Upper lobe of left lung (tissue), 6 donors: Measurements from ENCODE around the gene ROPN1L. TPM values are rescaled to one million over a fixed set of nuclear protein-coding genes. Genes with fewer than 3 reads are reported as not detected.
"Not testable (repeated sequence)": the region's sequence is repeated elsewhere in the genome, so short reads cannot be mapped to it uniquely, and the experiment has no call there.

Experiments used
- ATAC-seq, 2 donors: fragments of 200-7000 bp; cut with Tn5 transposase; one replicate each; pipeline ENCODE4 v1.9.1; 2022; ENCODE audit warnings: mild to moderate bottlenecking in 2 of 2, moderate library complexity in 2 of 2; ENCODE audit not compliant: low FRiP score in 2 of 2
- DNase-seq, 2 donors: peaks; one replicate each; pipeline ENCODE4 v3.0.0-alpha.2; 2019 to 2020
- H3K27ac ChIP-seq, 4 donors: fragments of 200-600 bp; sonication (generic); one replicate each; pipeline ENCODE4 v1.5.1; 2016 to 2019
- H3K27me3 ChIP-seq, 4 donors: fragments of 200-600 bp; sonication (generic); one replicate each; pipeline ENCODE4 v1.5.1; 2017 to 2019
- H3K36me3 ChIP-seq, 4 donors: fragments of 200-600 bp; sonication (generic); one replicate each; pipeline ENCODE4 v1.5.1; 2016 to 2019
- H3K4me1 ChIP-seq, 4 donors: fragments of 200-600 bp; sonication (generic); one replicate each; pipeline ENCODE4 v1.5.1; 2018 to 2019
- H3K4me3 ChIP-seq, 4 donors: fragments of 200-600 bp; sonication (generic); one replicate each; pipeline ENCODE4 v1.5.1; 2017 to 2019; ENCODE audit warnings: mild to moderate bottlenecking in 2 of 4, moderate library complexity in 1 of 4
- H3K9me3 ChIP-seq, 4 donors: fragments of 200-600 bp; sonication (generic); one replicate each; pipeline ENCODE4 v1.5.1; 2018 to 2019
- EP300 ChIP-seq, 4 donors: sonication (generic); formaldehyde crosslinking; IDR thresholded peaks; one replicate each; pipeline ENCODE4 v1.5.1; 2017; ENCODE audit warnings: antibody characterized with exemption in 4 of 4, control low read depth in 2 of 4
- POLR2A ChIP-seq, 4 donors: fragments of 450-650 bp; IDR thresholded peaks; one replicate each; pipeline ENCODE4 v1.5.1; 2016 to 2017; ENCODE audit warnings: antibody characterized with exemption in 4 of 4, mild to moderate bottlenecking in 2 of 4
- POLR2AphosphoS5 ChIP-seq, 2 donors: sonication (generic); formaldehyde crosslinking; IDR thresholded peaks; one replicate each; pipeline ENCODE4 v1.5.1; 2017; ENCODE audit warnings: antibody characterized with exemption in 2 of 2
- WGBS, 2 donors: methylation state at CpG; one replicate each; pipeline ENCODE4 v1.1.5; 2017 to 2018; 5-methylcytosine and 5-hydroxymethylcytosine counted together
- small RNA-seq, 4 donors: library from RNA; depleted of rRNA; stranded (forward); fragments of <200 nt; gene quantifications; one replicate each; pipeline ENCODE3, GENCODE V24; 2016
- total RNA-seq, 6 donors: library from RNA; depleted of rRNA in 4 of 6; stranded (reverse); fragments of >200 nt in 4 of 6; gene quantifications; one replicate each; pipeline versions ENCODE4 v1.1.0 to v1.2.1, GENCODE V29; 2016 to 2021
- TF ChIP-seq, protein P1 (sequence below), 6 experiments: fragments of 450-650 bp in 4 of 6; fragments of 200-600 bp in 2 of 6; sonication (generic) in 2 of 6; IDR thresholded peaks; one replicate each; pipeline ENCODE4 v1.5.1; 2016 to 2019; ENCODE audit warnings: antibody characterized with exemption in 6 of 6
- donor health status: DM: no; HTN: no; CAD: no; lungs with moderate emphysema.
- donor health status: DM: no; HTN: yes; CAD: no; lungs with severe emphysema.

Gene ROPN1L
- total RNA-seq, 6 donors from 2014 or later: 0.89 to 70.3 (median 13.6) TPM

DNA sequence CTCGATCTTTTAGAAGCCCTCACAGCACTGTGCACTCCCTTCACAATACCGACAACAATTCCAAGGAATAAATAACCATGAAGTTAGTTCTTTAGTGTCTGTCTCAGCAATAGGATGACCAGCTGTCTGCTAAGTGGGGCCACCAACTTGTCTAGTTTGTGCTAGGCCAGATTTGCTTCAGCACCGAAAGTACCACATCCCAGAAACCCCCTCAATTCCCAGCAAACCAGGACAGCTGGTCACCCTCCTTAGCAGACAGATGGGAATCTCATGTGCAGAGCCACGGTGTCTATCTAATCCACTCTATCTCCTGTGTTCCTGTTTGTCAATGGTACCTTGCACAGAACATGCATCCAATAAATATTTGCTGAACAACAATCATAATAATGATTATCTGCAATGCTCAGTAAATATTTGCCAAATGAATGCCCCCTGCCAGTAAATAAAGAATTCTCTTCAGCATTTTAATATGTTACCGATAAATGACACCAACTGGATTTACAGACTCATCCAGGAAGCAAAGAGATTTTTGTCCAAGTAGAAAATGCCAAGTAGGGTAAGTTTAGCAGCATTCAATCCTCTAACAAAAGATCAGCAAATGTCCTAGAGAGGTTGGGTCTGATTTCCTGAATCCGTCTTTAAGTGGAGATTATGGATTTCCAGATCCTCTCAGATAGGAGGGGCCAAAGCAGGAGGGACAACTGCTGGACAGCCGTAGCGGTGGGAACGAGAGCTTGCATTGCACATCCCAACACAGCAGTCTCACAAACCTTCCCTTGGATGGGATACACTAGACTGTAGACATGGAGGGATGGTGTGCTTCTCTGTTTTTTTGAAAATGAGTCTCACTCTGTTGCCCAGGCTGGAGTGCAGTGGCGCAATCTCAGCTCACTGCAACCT is 70.3 kb downstream of the ROPN1L start:
- Histone ChIP-seq H3K36me3 (no peaks in the 10 kb centered on the region), H3K4me1 (peaks cover 0 to 14% (median 4%) of the 10 kb centered on the region in 4 donors), H3K4me3 (no peak overlapping the region), H3K27me3 (no peaks in the 10 kb centered on the region), H3K27ac (no peak overlapping the region), H3K9me3 (no peaks in the 10 kb centered on the region)
- no peak for TF ChIP-seq POLR2AphosphoS5 (IDR thresholded peaks at IDR 0.05)
- no peak for TF ChIP-seq POLR2A (IDR thresholded peaks at IDR 0.05)
- TF ChIP-seq EP300 (IDR thresholded peaks at IDR 0.05): no peak
- TF ChIP-seq, protein P1, sequence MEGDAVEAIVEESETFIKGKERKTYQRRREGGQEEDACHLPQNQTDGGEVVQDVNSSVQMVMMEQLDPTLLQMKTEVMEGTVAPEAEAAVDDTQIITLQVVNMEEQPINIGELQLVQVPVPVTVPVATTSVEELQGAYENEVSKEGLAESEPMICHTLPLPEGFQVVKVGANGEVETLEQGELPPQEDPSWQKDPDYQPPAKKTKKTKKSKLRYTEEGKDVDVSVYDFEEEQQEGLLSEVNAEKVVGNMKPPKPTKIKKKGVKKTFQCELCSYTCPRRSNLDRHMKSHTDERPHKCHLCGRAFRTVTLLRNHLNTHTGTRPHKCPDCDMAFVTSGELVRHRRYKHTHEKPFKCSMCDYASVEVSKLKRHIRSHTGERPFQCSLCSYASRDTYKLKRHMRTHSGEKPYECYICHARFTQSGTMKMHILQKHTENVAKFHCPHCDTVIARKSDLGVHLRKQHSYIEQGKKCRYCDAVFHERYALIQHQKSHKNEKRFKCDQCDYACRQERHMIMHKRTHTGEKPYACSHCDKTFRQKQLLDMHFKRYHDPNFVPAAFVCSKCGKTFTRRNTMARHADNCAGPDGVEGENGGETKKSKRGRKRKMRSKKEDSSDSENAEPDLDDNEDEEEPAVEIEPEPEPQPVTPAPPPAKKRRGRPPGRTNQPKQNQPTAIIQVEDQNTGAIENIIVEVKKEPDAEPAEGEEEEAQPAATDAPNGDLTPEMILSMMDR (IDR thresholded peaks at IDR 0.05): no peak
- DNase-seq (no peak), ATAC-seq (no peak)
- WGBS, 2 donors: 89 to 92% methylated on average over 10 of the region's 10 CpGs

DNA sequence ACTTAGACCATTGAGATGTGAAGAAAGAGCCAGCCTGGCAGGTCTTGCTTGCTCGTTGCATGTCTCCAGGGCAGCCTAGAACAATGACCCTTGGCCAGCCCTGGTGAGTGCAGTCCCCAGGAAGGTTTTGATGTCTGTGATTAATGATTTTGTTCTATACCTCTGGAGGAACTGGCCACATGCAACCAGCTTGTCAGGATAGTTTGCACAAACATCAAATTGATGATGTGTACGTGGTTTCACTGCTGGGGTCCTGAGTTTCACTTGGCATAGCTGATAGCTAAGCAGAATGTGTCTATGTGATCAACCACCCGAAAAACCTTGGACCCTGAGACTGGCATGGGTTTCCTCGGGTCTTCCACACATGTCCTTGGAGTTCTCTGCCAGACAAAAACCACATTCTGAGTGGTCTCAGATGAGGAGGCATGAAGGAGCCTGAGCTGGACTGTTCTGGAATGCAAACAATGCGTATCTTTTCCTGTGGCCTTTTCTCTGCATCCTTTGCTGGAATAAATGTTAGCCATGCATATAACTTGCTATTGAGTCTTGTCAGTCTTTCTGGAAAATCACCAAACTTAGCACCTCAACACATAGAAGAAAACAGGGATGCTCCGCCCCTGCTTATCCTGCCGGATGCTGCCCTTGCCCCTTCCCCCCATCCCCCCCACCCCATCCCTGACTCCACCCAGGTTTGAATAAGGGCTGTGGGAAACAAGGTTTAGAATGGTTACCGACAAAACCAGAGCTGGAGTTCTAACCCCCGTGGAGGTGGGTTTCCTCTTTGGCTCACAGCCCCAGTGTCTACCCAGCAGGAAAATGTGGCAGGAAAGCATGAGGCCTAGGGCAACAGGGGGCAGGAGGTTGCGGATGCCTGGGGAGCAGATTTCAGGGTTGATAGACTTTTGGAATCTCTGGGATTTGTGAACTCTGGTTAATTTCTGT is 72.1 kb downstream of the ROPN1L start:
- ATAC-seq (no peak), DNase-seq (no peak)
- TF ChIP-seq, protein P1 (IDR thresholded peaks at IDR 0.05): no peak
- TF ChIP-seq POLR2AphosphoS5 (IDR thresholded peaks at IDR 0.05): no peak
- no peak for TF ChIP-seq EP300 (IDR thresholded peaks at IDR 0.05)
- no peak for TF ChIP-seq POLR2A (IDR thresholded peaks at IDR 0.05)
- Histone ChIP-seq H3K4me3 (no peak overlapping the region), H3K36me3 (no peaks in the 10 kb centered on the region), H3K9me3 (no peaks in the 10 kb centered on the region), H3K27ac (no peak overlapping the region), H3K4me1 (peaks cover 0 to 11% (median 4%) of the 10 kb centered on the region in 4 donors), H3K27me3 (no peaks in the 10 kb centered on the region)
- 41 to 50% methylated on average over 10 of the region's 10 CpGs for WGBS, 2 donors

DNA sequence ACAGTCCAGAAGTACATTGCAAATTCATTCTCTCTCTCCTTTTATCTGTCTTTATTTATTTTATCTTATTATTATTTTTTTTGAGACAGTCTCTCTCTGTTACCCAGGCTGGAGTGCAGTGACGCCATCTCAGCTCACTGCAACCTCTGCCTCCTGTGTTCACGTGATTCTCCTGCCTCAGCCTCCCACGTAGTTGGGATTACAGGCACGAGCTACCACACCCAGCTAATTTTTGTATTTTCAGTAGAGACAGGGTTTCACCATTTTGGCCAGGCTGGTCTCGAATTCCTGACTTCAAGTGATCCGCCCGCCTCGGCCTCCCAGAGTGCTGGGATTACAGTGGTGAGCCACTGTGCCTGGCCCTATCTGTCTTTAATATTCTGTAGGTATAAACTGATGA is 72.9 kb downstream of the ROPN1L start:
- 90 to 94% methylated on average over 8 of the region's 8 CpGs for WGBS, 2 donors
- not testable (repeated sequence) for ATAC-seq, H3K27ac ChIP-seq, H3K27me3 ChIP-seq, DNase-seq, H3K9me3 ChIP-seq, H3K36me3 ChIP-seq, H3K4me3 ChIP-seq
- peaks cover 0 to 11% (median 4%) of the 10 kb centered on the region in 4 donors for H3K4me1 ChIP-seq

Small RNA genes within 50 kb of the gene (small RNA-seq; reads per million reads assigned to genes)
- 0 reads per million in 4 donors for gene MIR6131

Other genes starting within 250 kb of the ROPN1L start
- gene ATPSCKMT, start 192.0 kb upstream of the ROPN1L start, total RNA-seq: 10 to 100 TPM in 5 of 6 donors, 1 to 10 TPM in 1; 8.7 to 27.2 (median 14.0) TPM
- 100 to 1,000 TPM in 4 of 6 donors, 10 to 100 TPM in 2; 33.5 to 191 (median 103) TPM for gene CCT5, start 191.6 kb upstream of the ROPN1L start, total RNA-seq
- gene CMBL, start 134.0 kb upstream of the ROPN1L start, total RNA-seq: 10 to 100 TPM in 2 of 6 donors, 1 to 10 TPM in 4; 8.0 to 19.1 (median 8.4) TPM
- gene MARCHF6, start 88.2 kb upstream of the ROPN1L start, total RNA-seq: 100 to 1,000 TPM in 4 of 6 donors, 10 to 100 TPM in 2; 48.5 to 128 (median 110) TPM
- 10 to 100 TPM in 1 of 6 donors, 1 to 10 TPM in 5; 3.1 to 10.5 (median 7.9) TPM for gene ANKRD33B, start 122.2 kb downstream of the ROPN1L start, total RNA-seq